Adrenal gland (tissue), 12 donors: Measurements from ENCODE around the gene ERMARD. TPM values are rescaled to one million over a fixed set of nuclear protein-coding genes. Genes with fewer than 3 reads are reported as not detected.
"Not testable (repeated sequence)": the region's sequence is repeated elsewhere in the genome, so short reads cannot be mapped to it uniquely, and the experiment has no call there.

Experiments used
- DNase-seq, 7 donors: peaks; one replicate each; pipeline ENCODE4 v3.0.0-alpha.2; 2019 to 2020
- H3K27ac ChIP-seq, 5 donors: fragments of 200-600 bp; sonication (generic) in 4 of 5; 1 replicate in 3 of 5; 2 replicates in 2 of 5; pipeline versions ENCODE4 v1.5.1 to v1.8.0; 2016 to 2020; ENCODE audit warnings: mild to moderate bottlenecking in 1 of 5
- H3K27me3 ChIP-seq: fragments of 200-600 bp; 2 replicates; pipeline ENCODE4 v1.8.0; 2021
- H3K36me3 ChIP-seq, 2 donors: fragments of 200-600 bp; replicated peaks in 1 of 2; 1 replicate in 1 of 2; 2 replicates in 1 of 2; pipeline versions ENCODE4 v1.5.1 to v1.8.0; 2018 to 2022
- H3K4me1 ChIP-seq, 2 donors: fragments of 200-600 bp; replicated peaks in 1 of 2; 1 replicate in 1 of 2; 2 replicates in 1 of 2; pipeline versions ENCODE4 v1.5.1 to v1.8.0; 2018 to 2021
- H3K4me3 ChIP-seq, 4 donors: fragments of 200-600 bp; sonication (generic) in 3 of 4; one replicate each; pipeline ENCODE4 v1.5.1; 2016 to 2018
- H3K9me3 ChIP-seq, 3 donors: fragments of 200-600 bp; sonication (generic) in 1 of 3; replicated peaks in 1 of 3; 1 replicate in 2 of 3; 2 replicates in 1 of 3; pipeline versions ENCODE4 v1.5.1 to v1.8.0; 2016 to 2021
- POLR2A ChIP-seq, 2 donors: fragments of 450-650 bp; IDR thresholded peaks; one replicate each; pipeline ENCODE4 v1.6.1; 2017; ENCODE audit warnings: antibody characterized with exemption in 2 of 2, mild to moderate bottlenecking in 2 of 2, moderate library complexity in 1 of 2
- WGBS, 4 donors: extraction: QIAGEN DNeasy Blood & Tissue Kit in 2 of 4; methylation state at CpG; one replicate each; pipeline versions ENCODE4 v1.1.5 to v1.1.7; 2013 to 2017; 5-methylcytosine and 5-hydroxymethylcytosine counted together
- intact Hi-C, 2 donors: fragments of 100-400 bp; cut with DNase I; formaldehyde crosslinking; loops; one replicate each; pipeline versions ENCODE4 v1.14.1 to v1.15.0; 2022 to 2023
- polyA plus RNA-seq, 3 donors: library from polyadenylated mRNA; stranded (reverse); fragments of 200-250 nt in 2 of 3; fragments of 350-450 nt in 1 of 3; fragmentation: Illumina TruSeq in 1 of 3; extraction: RNeasy Lipid Tissue Mini Kit (QIAGEN cat#74804) in 1 of 3; gene quantifications; one replicate each; pipeline ENCODE4 v1.2.3, GENCODE V29; 2013 to 2014
- total RNA-seq, 9 donors: library from RNA; depleted of rRNA in 4 of 9; stranded (reverse); fragments of >200 nt in 4 of 9; fragments of 120-200 nt in 1 of 9; fragmentation: NEBNext Ultra II Directional in 1 of 9; extraction: Animal tissue kit (Norgen Biotek cat#: 25700) in 1 of 9; gene quantifications; one replicate each; pipeline versions ENCODE4 v1.1.0 to v1.2.4, GENCODE V29; 2013 to 2023
- TF ChIP-seq, protein P1 (sequence below), 6 experiments: fragments of 450-650 bp in 4 of 6; fragments of 200-600 bp in 2 of 6; sonication (generic) in 1 of 6; IDR thresholded peaks; 1 replicate in 5 of 6; 2 replicates in 1 of 6; pipeline versions ENCODE4 v1.5.1 to v1.8.0; 2016 to 2021; ENCODE audit warnings: antibody characterized with exemption in 6 of 6, mild to moderate bottlenecking in 2 of 6, moderate library complexity in 1 of 6
- donor health status: healthy with polysubstance abuse.
- donor health status: Bipolar disorder and iron deficiency.
- donor health status: DM: yes; HTN: yes; CAD: no.
- donor health status: DM: no; HTN: no; CAD: no.
- donor health status: DM: no; HTN: no; CAD: no.
- donor health status: DM: yes; HTN: yes; CAD: no.

The ERMARD gene
- total and polyA plus RNA-seq, 12 donors, result 10.1 to 296 (median 31.8) TPM

- Histone ChIP-seq H3K27me3 (no peaks in the 10 kb centered on the region), H3K9me3 (no peaks in the 10 kb centered on the region), H3K4me3 (no peak overlapping the region), H3K36me3 (peaks cover 0 to 62% of the 10 kb centered on the region in 2 donors), H3K4me1 (no peaks in the 10 kb centered on the region), H3K27ac (no peak overlapping the region)
- no peak for DNase-seq
- intact Hi-C loops, result no loop called here
- TF ChIP-seq, protein P1, sequence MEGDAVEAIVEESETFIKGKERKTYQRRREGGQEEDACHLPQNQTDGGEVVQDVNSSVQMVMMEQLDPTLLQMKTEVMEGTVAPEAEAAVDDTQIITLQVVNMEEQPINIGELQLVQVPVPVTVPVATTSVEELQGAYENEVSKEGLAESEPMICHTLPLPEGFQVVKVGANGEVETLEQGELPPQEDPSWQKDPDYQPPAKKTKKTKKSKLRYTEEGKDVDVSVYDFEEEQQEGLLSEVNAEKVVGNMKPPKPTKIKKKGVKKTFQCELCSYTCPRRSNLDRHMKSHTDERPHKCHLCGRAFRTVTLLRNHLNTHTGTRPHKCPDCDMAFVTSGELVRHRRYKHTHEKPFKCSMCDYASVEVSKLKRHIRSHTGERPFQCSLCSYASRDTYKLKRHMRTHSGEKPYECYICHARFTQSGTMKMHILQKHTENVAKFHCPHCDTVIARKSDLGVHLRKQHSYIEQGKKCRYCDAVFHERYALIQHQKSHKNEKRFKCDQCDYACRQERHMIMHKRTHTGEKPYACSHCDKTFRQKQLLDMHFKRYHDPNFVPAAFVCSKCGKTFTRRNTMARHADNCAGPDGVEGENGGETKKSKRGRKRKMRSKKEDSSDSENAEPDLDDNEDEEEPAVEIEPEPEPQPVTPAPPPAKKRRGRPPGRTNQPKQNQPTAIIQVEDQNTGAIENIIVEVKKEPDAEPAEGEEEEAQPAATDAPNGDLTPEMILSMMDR (IDR thresholded peaks at IDR 0.05), result no peak
- TF ChIP-seq POLR2A (IDR thresholded peaks at IDR 0.05), result no peak
- WGBS, 4 donors, result 78 to 90% (median 85%) methylated on average over 10 of the region's 10 CpGs
These were observed 12.5 kb downstream of the ERMARD start for GRCh38 chr6:169763881-169764280.

- H3K4me3 ChIP-seq, intact Hi-C loops, H3K27me3 ChIP-seq, H3K9me3 ChIP-seq, DNase-seq, H3K27ac ChIP-seq, H3K4me1 ChIP-seq: not testable (repeated sequence)
- WGBS, 4 donors, result 81 to 94% (median 85%) methylated on average over 10 of the region's 10 CpGs
- peaks cover 0 to 48% of the 10 kb centered on the region in 2 donors for H3K36me3 ChIP-seq
These were observed 14.4 kb downstream of the ERMARD start for GRCh38 chr6:169765789-169766188.

DNA sequence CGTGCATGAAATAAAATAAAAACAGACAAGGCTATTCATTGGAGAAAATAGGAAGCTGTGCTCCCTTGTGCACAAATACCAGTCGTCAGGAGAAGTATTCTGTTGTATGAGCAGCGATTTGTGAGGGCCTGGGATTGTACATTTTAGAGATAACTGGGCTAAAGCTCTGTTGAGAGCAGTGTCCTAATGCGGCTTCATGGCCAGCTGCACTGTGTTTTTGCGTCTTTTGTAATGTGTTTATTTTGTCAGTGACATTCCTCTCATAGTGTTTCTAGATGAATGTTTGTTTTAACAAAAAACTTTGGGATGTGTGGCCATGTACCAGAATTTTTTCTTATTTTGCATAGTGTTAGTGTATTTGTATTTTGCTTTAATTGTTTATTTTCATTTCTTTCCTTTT is 14.8 kb downstream of the ERMARD start:
- H3K36me3 ChIP-seq, result peaks cover 0 to 49% of the 10 kb centered on the region in 2 donors
- no peak for DNase-seq
- H3K4me1 ChIP-seq, result no peaks in the 10 kb centered on the region
- H3K4me3 ChIP-seq, result no peak overlapping the region
- H3K27ac ChIP-seq, result no peak overlapping the region
- no peaks in the 10 kb centered on the region for H3K27me3 ChIP-seq
- H3K9me3 ChIP-seq, result no peaks in the 10 kb centered on the region
- TF ChIP-seq, protein P1 (IDR thresholded peaks at IDR 0.05), result no peak
- no peak for TF ChIP-seq POLR2A (IDR thresholded peaks at IDR 0.05)
- WGBS, 4 donors, result 70 to 86% (median 80%) methylated on average over 5 of the region's 5 CpGs
- intact Hi-C loops, result no loop called here

- TF ChIP-seq, protein P1 (IDR thresholded peaks at IDR 0.05), result no peak
- no peak for TF ChIP-seq POLR2A (IDR thresholded peaks at IDR 0.05)
- WGBS, 4 donors, result 95 to 97% (median 96%) methylated on average over 13 of the region's 13 CpGs
- DNase-seq, result no peak
- Histone ChIP-seq H3K36me3 (peaks cover 0 to 56% of the 10 kb centered on the region in 2 donors), H3K27ac (no peak overlapping the region), H3K4me3 (no peak overlapping the region), H3K9me3 (no peaks in the 10 kb centered on the region), H3K4me1 (no peaks in the 10 kb centered on the region), H3K27me3 (no peaks in the 10 kb centered on the region)
- intact Hi-C loops, result no loop called here
These were observed 15.7 kb downstream of the ERMARD start for GRCh38 chr6:169766921-169767736.

- peaks cover 0 to 34% of the 10 kb centered on the region in 2 donors for H3K36me3 ChIP-seq
These were observed 22.9 kb downstream of the ERMARD start for GRCh38 chr6:169774347-169774746.

More at GRCh38 chr6:169774347-169774746, 22.9 kb downstream of the ERMARD start:
- DNase-seq, result no peak
- H3K9me3 ChIP-seq, result no peaks in the 10 kb centered on the region
- TF ChIP-seq, protein P1 (IDR thresholded peaks at IDR 0.05), result no peak
- TF ChIP-seq POLR2A (IDR thresholded peaks at IDR 0.05), result no peak
- no peaks in the 10 kb centered on the region for H3K4me1 ChIP-seq
- H3K27me3 ChIP-seq, result no peaks in the 10 kb centered on the region
- 86 to 98% (median 95%) methylated on average over 7 to 9 of the region's 9 CpGs for WGBS, 4 donors
- H3K27ac ChIP-seq, result no peak overlapping the region
- no peak overlapping the region for H3K4me3 ChIP-seq
- intact Hi-C loops, result no loop called here
